Activated T-helper 17 cell treated with anti-CD3 and anti-CD28 coated beads, Interleukin-2, amount 50 U/mL, for 72 hours (primary cell): ENCODE results near the gene NPIPB8. TPM values are rescaled to one million over a fixed set of nuclear protein-coding genes. Genes with fewer than 3 reads are reported as not detected.
"Not testable (repeated sequence)": the region's sequence is repeated elsewhere in the genome, so short reads cannot be mapped to it uniquely, and the experiment has no call there.

Experiments
- ATAC-seq: fragments of 150-1000 bp; cut with Tn5 transposase; replicated peaks from 2 replicates; pipeline ENCODE4 v1.10.0; 2021; ENCODE audit warnings: mild to moderate bottlenecking, moderate library complexity
- H3K27ac Mint-ChIP-seq: one replicate; pipeline ENCODE4 v1.8.0; 2022; ENCODE audit warnings: mixed read lengths
- H3K27me3 Mint-ChIP-seq: one replicate; pipeline ENCODE4 v1.8.0; 2022; ENCODE audit warnings: mixed read lengths
- H3K36me3 Mint-ChIP-seq: one replicate; pipeline ENCODE4 v1.8.0; 2022; ENCODE audit warnings: low read depth, mild to moderate bottlenecking, mixed read lengths
- H3K4me1 Mint-ChIP-seq: one replicate; pipeline ENCODE4 v1.8.0; 2022; ENCODE audit warnings: mixed read lengths
- H3K4me3 Mint-ChIP-seq: one replicate; pipeline ENCODE4 v1.8.0; 2022; ENCODE audit warnings: mild to moderate bottlenecking, mixed read lengths
- H3K9me3 Mint-ChIP-seq: one replicate; pipeline ENCODE4 v1.8.0; 2022; ENCODE audit warnings: mixed read lengths
- total RNA-seq, 2 donors: library from RNA; stranded (reverse); gene quantifications; one replicate each; pipeline ENCODE4 v1.2.3, GENCODE V29; 2022

NPIPB8 gene
- total RNA-seq, 2 donors from 2014 or later = not detected

GRCh38 chr16:28601589-28601988 is 36.3 kb upstream of the NPIPB8 start:
- H3K4me3 Mint-ChIP-seq, ATAC-seq, H3K36me3 Mint-ChIP-seq, H3K9me3 Mint-ChIP-seq, H3K27ac Mint-ChIP-seq, H3K27me3 Mint-ChIP-seq, H3K4me1 Mint-ChIP-seq: not testable (repeated sequence)

- not testable (repeated sequence) for H3K27me3 Mint-ChIP-seq, ATAC-seq
Measured at GRCh38 chr16:28602062-28602461, 35.8 kb upstream of the NPIPB8 start.

GRCh38 chr16:28602529-28602928 is 35.3 kb upstream of the NPIPB8 start:
- Mint-ChIP-seq H3K4me1 (no peaks in the 10 kb centered on the region), H3K4me3 (no peak overlapping the region), H3K36me3 (no peaks in the 10 kb centered on the region), H3K27me3 (no peaks in the 10 kb centered on the region), H3K9me3 (no peaks in the 10 kb centered on the region), H3K27ac (no peak overlapping the region)
- no peak for ATAC-seq

More at GRCh38 chr16:28602062-28602461, 35.8 kb upstream of the NPIPB8 start:
- H3K27ac Mint-ChIP-seq, H3K36me3 Mint-ChIP-seq, H3K4me3 Mint-ChIP-seq, H3K9me3 Mint-ChIP-seq, H3K4me1 Mint-ChIP-seq: not testable (repeated sequence)

GRCh38 chr16:28603381-28604185 is 34.3 kb upstream of the NPIPB8 start:
- no peaks in the 10 kb centered on the region for H3K4me1 Mint-ChIP-seq
- ATAC-seq = no peak
- H3K27ac Mint-ChIP-seq = peak overlapping the region; percentile 13
- no peaks in the 10 kb centered on the region for H3K9me3 Mint-ChIP-seq
- no peaks in the 10 kb centered on the region for H3K36me3 Mint-ChIP-seq
- H3K4me3 Mint-ChIP-seq = no peak overlapping the region
- no peaks in the 10 kb centered on the region for H3K27me3 Mint-ChIP-seq

GRCh38 chr16:28604186-28604565 is 33.7 kb upstream of the NPIPB8 start:
- H3K4me1 Mint-ChIP-seq = no peaks in the 10 kb centered on the region
- no peaks in the 10 kb centered on the region for H3K36me3 Mint-ChIP-seq
- no peak overlapping the region for H3K4me3 Mint-ChIP-seq
- ATAC-seq = no peak
- H3K9me3 Mint-ChIP-seq = no peaks in the 10 kb centered on the region
- peak overlapping the region; percentile 13 for H3K27ac Mint-ChIP-seq
- H3K27me3 Mint-ChIP-seq = no peaks in the 10 kb centered on the region

GRCh38 chr16:28606291-28607115 is 31.4 kb upstream of the NPIPB8 start:
- no peak for ATAC-seq
- H3K27me3 Mint-ChIP-seq = no peaks in the 10 kb centered on the region
- peaks cover 9% of the 10 kb centered on the region for H3K4me1 Mint-ChIP-seq
- H3K27ac Mint-ChIP-seq = peak overlapping the region; percentile 28
- no peaks in the 10 kb centered on the region for H3K9me3 Mint-ChIP-seq
- no peaks in the 10 kb centered on the region for H3K36me3 Mint-ChIP-seq
- no peak overlapping the region for H3K4me3 Mint-ChIP-seq

- Mint-ChIP-seq H3K36me3 (no peaks in the 10 kb centered on the region), H3K4me1 (peaks cover 9% of the 10 kb centered on the region)
Measured at GRCh38 chr16:28607116-28607623, 30.7 kb upstream of the NPIPB8 start.

GRCh38 chr16:28607681-28608495 is 30.0 kb upstream of the NPIPB8 start:
- not testable (repeated sequence) for ATAC-seq, H3K36me3 Mint-ChIP-seq, H3K4me3 Mint-ChIP-seq, H3K4me1 Mint-ChIP-seq, H3K27me3 Mint-ChIP-seq, H3K9me3 Mint-ChIP-seq
- peak overlapping the region; percentile 43 for H3K27ac Mint-ChIP-seq

More at GRCh38 chr16:28607116-28607623, 30.7 kb upstream of the NPIPB8 start:
- ATAC-seq = no peak
- H3K4me3 Mint-ChIP-seq = no peak overlapping the region
- H3K9me3 Mint-ChIP-seq = no peaks in the 10 kb centered on the region
- peak overlapping the region; percentile 28 for H3K27ac Mint-ChIP-seq
- H3K27me3 Mint-ChIP-seq = no peaks in the 10 kb centered on the region

GRCh38 chr16:28608496-28608808 is 29.4 kb upstream of the NPIPB8 start:
- not testable (repeated sequence) for H3K27me3 Mint-ChIP-seq, H3K9me3 Mint-ChIP-seq, H3K4me1 Mint-ChIP-seq, H3K4me3 Mint-ChIP-seq, ATAC-seq, H3K36me3 Mint-ChIP-seq
- peak overlapping the region; percentile 43 for H3K27ac Mint-ChIP-seq

- not testable (repeated sequence) for H3K27ac Mint-ChIP-seq, H3K4me3 Mint-ChIP-seq, H3K27me3 Mint-ChIP-seq, H3K9me3 Mint-ChIP-seq, H3K4me1 Mint-ChIP-seq, H3K36me3 Mint-ChIP-seq, ATAC-seq
Measured at GRCh38 chr16:28608867-28609596, 28.8 kb upstream of the NPIPB8 start.

- Mint-ChIP-seq H3K27me3 (no peaks in the 10 kb centered on the region), H3K4me1 (peaks cover 9% of the 10 kb centered on the region), H3K9me3 (no peaks in the 10 kb centered on the region), H3K4me3 (no peak within 1 kb of the TSS), H3K27ac (peak within 1 kb of the TSS; percentile 36), H3K36me3 (no peaks in the 10 kb centered on the region)
- no peak for ATAC-seq
Measured at GRCh38 chr16:28609631-28610594, 28.0 kb upstream of the NPIPB8 start, which contains the start of gene SULT1A1. SULT1A1 (minus strand) TSS chr16:28610044; CDS start chr16:28608855, 1,189 bp downstream.

GRCh38 chr16:28610595-28611191 is 27.2 kb upstream of the NPIPB8 start:
- Mint-ChIP-seq H3K27ac (peak overlapping the region; percentile 36), H3K36me3 (no peaks in the 10 kb centered on the region), H3K4me1 (peaks cover 9% of the 10 kb centered on the region), H3K4me3 (no peak overlapping the region), H3K27me3 (no peaks in the 10 kb centered on the region), H3K9me3 (no peaks in the 10 kb centered on the region)
- ATAC-seq = no peak
